GM21390 (cell line): ENCODE results near the gene LRRFIP2.

Experiments
- ATAC-seq: cut with Tn5 transposase; IDR thresholded peaks from one replicate; pipeline ENCODE4 v1.9.1; 2021; ENCODE audit not compliant: unreplicated experiment

Gene LRRFIP2

GRCh38 chr3:37117548-37117947 lies 56.8 kb downstream of the LRRFIP2 start:
- ATAC-seq, result no peak

- ATAC-seq, result no peak
These were observed 57.4 kb downstream of the LRRFIP2 start for GRCh38 chr3:37116998-37117397.

GRCh38 chr3:37115446-37115845 lies 58.9 kb downstream of the LRRFIP2 start:
- ATAC-seq, result no peak

- ATAC-seq, result no peak
These were observed 59.9 kb downstream of the LRRFIP2 start for GRCh38 chr3:37114251-37115145.

GRCh38 chr3:37112987-37113386 lies 61.4 kb downstream of the LRRFIP2 start:
- ATAC-seq, result no peak

- no peak for ATAC-seq
These were observed 63.2 kb downstream of the LRRFIP2 start for GRCh38 chr3:37111199-37111598.

GRCh38 chr3:37107846-37108245 lies 66.5 kb downstream of the LRRFIP2 start:
- no peak for ATAC-seq

- ATAC-seq, result no peak
These were observed 71.1 kb downstream of the LRRFIP2 start for GRCh38 chr3:37103103-37103808.

GRCh38 chr3:37100411-37100810 lies 74.0 kb downstream of the LRRFIP2 start:
- no peak for ATAC-seq

- no peak for ATAC-seq
These were observed 74.9 kb downstream of the LRRFIP2 start for GRCh38 chr3:37099469-37099868.

- no peak for ATAC-seq
These were observed 75.5 kb downstream of the LRRFIP2 start for GRCh38 chr3:37098884-37099283.

- ATAC-seq, result no peak
These were observed 76.6 kb downstream of the LRRFIP2 start for GRCh38 chr3:37097776-37098175.

GRCh38 chr3:37096975-37097374 lies 77.4 kb downstream of the LRRFIP2 start:
- no peak for ATAC-seq

- no peak for ATAC-seq
These were observed 78.1 kb downstream of the LRRFIP2 start for GRCh38 chr3:37096288-37096687.

- no peak for ATAC-seq
These were observed 79.7 kb downstream of the LRRFIP2 start for GRCh38 chr3:37094636-37095035.

GRCh38 chr3:37093481-37093880 lies 80.9 kb downstream of the LRRFIP2 start:
- no peak for ATAC-seq

- ATAC-seq, result no peak
These were observed 81.9 kb downstream of the LRRFIP2 start for GRCh38 chr3:37092484-37092883.

- ATAC-seq, result no peak
These were observed 86.5 kb downstream of the LRRFIP2 start for GRCh38 chr3:37087870-37088269.

- no peak for ATAC-seq
These were observed 87.5 kb downstream of the LRRFIP2 start for GRCh38 chr3:37086918-37087317.

GRCh38 chr3:37082317-37082716 lies 92.1 kb downstream of the LRRFIP2 start:
- no peak for ATAC-seq

- no peak for ATAC-seq
These were observed 98.4 kb downstream of the LRRFIP2 start for GRCh38 chr3:37075955-37076354.

GRCh38 chr3:37074178-37074577 lies 100.2 kb downstream of the LRRFIP2 start:
- no peak for ATAC-seq
